HCT116 (cell line): ENCODE measurements around the gene PLXDC1. TPM values are rescaled to one million over a fixed set of nuclear protein-coding genes. Genes with fewer than 3 reads are reported as not detected.

Experiments used
- ATAC-seq: fragments of 200-7000 bp; cut with Tn5 transposase; 2 replicates; pipeline ENCODE4 v1.9.1; 2020; ENCODE audit warnings: mild to moderate bottlenecking, moderate library complexity
- BruUV-seq: library from RNA; stranded (reverse); fragments of 400-500 nt; replicated peaks from 2 replicates; lab custom pipeline; 2021; lab: Mats Ljungman, UMichigan
- CTCF ChIA-PET: fragments of 300-600 bp; sonication (Branson Sonifier 250); formaldehyde crosslinking; loops from one replicate; lab custom pipeline; 2021; ENCODE audit warnings: antibody characterized with exemption; lab: Charles Lee
- POLR2A ChIA-PET: fragments of 300-600, 350-600 bp; sonication (Branson Sonifier 250); formaldehyde crosslinking; loops from one replicate; lab custom pipeline; 2021; ENCODE audit warnings: antibody characterized with exemption; lab: Charles Lee
- RAD21 ChIA-PET, 2 experiments: fragments of 300-600 bp; sonication (Branson Sonifier 250); formaldehyde crosslinking; loops; one replicate each; lab custom pipeline; 2023; ENCODE audit warnings: low total read pairs in 2 of 2; ENCODE audit not compliant: uncharacterized antibody in 2 of 2, unreplicated experiment in 2 of 2, low non-redundant PET in 1 of 2; lab: Charles Lee
- DNase-seq: peaks from one replicate; pipeline ENCODE4 v3.0.0-alpha.2; 2010; ENCODE audit warnings: low read depth, low spot score
- H2AFZ ChIP-seq: fragments of 200-600 bp; shearing (Covaris generic), sonication (generic); 2 replicates; pipeline ENCODE4 v1.6.1; 2017; ENCODE audit warnings: low read depth, mixed run types, mixed read lengths, antibody characterized with exemption, low read length; ENCODE audit not compliant: poor library complexity, severe bottlenecking
- H3K27ac ChIP-seq: 2 replicates; pipeline ENCODE4 v1.5.1; 2012; ENCODE audit warnings: low read depth, low read length
- H3K27me3 ChIP-seq: fragments of 200-600 bp; sonication (generic); 2 replicates; pipeline ENCODE4 v1.6.1; 2016; ENCODE audit warnings: mixed run types, low read length, mixed read lengths; ENCODE audit not compliant: insufficient read depth
- H3K36me3 ChIP-seq, 2 experiments: fragments of 200-500 bp in 1 of 2; fragments of 200-600 bp in 1 of 2; sonication (Bioruptor generic) in 1 of 2; sonication (generic) in 1 of 2; 2 replicates each; pipeline versions ENCODE4 v1.5.1 to v1.6.1; 2014 to 2016; ENCODE audit warnings: low read length in 2 of 2, inconsistent platforms in 1 of 2, mixed read lengths in 1 of 2, mixed run types in 1 of 2; ENCODE audit not compliant: insufficient read depth in 2 of 2, control insufficient read depth in 1 of 2
- H3K4me1 ChIP-seq, 2 experiments: fragments of 200-600 bp in 1 of 2; sonication (generic) in 1 of 2; 2 replicates each; pipeline versions ENCODE4 v1.5.1 to v1.6.1; 2012 to 2017; ENCODE audit warnings: low read length in 2 of 2, inconsistent platforms in 1 of 2, mild to moderate bottlenecking in 1 of 2, mixed read lengths in 1 of 2, mixed run types in 1 of 2, moderate library complexity in 1 of 2; ENCODE audit not compliant: insufficient read depth in 2 of 2, control insufficient read depth in 1 of 2
- H3K4me2 ChIP-seq: fragments of 200-600 bp; sonication (generic); 2 replicates; pipeline ENCODE4 v1.6.1; 2017; ENCODE audit warnings: mixed run types, low read length, mixed read lengths
- H3K4me3 ChIP-seq, 2 experiments: fragments of 200-600 bp in 1 of 2; sonication (generic) in 1 of 2; replicated peaks in 1 of 2; 2 replicates each; pipeline ENCODE4 v1.5.1; 2011 to 2016; ENCODE audit warnings: low read length in 2 of 2, control low read depth in 1 of 2, low read depth in 1 of 2, mild to moderate bottlenecking in 1 of 2, mixed read lengths in 1 of 2, mixed run types in 1 of 2
- H3K79me2 ChIP-seq: fragments of 200-600 bp; sonication (generic); 2 replicates; pipeline ENCODE4 v1.6.1; 2017; ENCODE audit warnings: mild to moderate bottlenecking, mixed run types, low read length, moderate library complexity, mixed read lengths; ENCODE audit not compliant: insufficient read depth
- H3K9ac ChIP-seq: fragments of 200-600 bp; sonication (generic); 2 replicates; pipeline ENCODE4 v1.6.1; 2016; ENCODE audit warnings: low read length, mixed read lengths
- H3K9me2 ChIP-seq: fragments of 200-600 bp; sonication (generic), shearing (Covaris generic); 2 replicates; pipeline ENCODE4 v1.6.1; 2017; ENCODE audit warnings: mixed run types, mild to moderate bottlenecking, moderate library complexity; ENCODE audit not compliant: insufficient read depth
- H3K9me3 ChIP-seq, 2 experiments: fragments of 200-500 bp in 1 of 2; fragments of 200-600 bp in 1 of 2; sonication (Bioruptor generic) in 1 of 2; sonication (generic) in 1 of 2; 2 replicates each; pipeline ENCODE4 v1.6.1; 2014 to 2017; ENCODE audit warnings: low read length in 2 of 2, mixed read lengths in 2 of 2, inconsistent platforms in 1 of 2, low read depth in 1 of 2, mild to moderate bottlenecking in 1 of 2, mixed run types in 1 of 2, moderate library complexity in 1 of 2; ENCODE audit not compliant: control insufficient read depth in 1 of 2, insufficient read depth in 1 of 2
- H4K20me1 ChIP-seq: fragments of 200-600 bp; sonication (generic), shearing (Covaris generic); 2 replicates; pipeline ENCODE4 v1.6.1; 2017; ENCODE audit warnings: mixed run types, mild to moderate bottlenecking, moderate library complexity; ENCODE audit not compliant: insufficient read depth
- CEBPB ChIP-seq: IDR thresholded peaks from 2 replicates; pipeline ENCODE4 v1.6.1; 2012; ENCODE audit warnings: low read depth
- EGR1 ChIP-seq: IDR thresholded peaks from 2 replicates; pipeline ENCODE4 v1.6.1; 2012; ENCODE audit warnings: low read depth
- EZH2phosphoT487 ChIP-seq: fragments of 200-600 bp; IDR thresholded peaks from 2 replicates; pipeline ENCODE4 v1.6.1; 2018; ENCODE audit warnings: antibody characterized with exemption, borderline replicate concordance
- FOSL1 ChIP-seq: IDR thresholded peaks from 2 replicates; pipeline ENCODE4 v1.6.1; 2012; ENCODE audit warnings: low read depth
- JUND ChIP-seq: IDR thresholded peaks from 2 replicates; pipeline ENCODE4 v1.6.1; 2012
- POLR2A ChIP-seq: IDR thresholded peaks from 2 replicates; pipeline ENCODE4 v1.7.0; 2011; ENCODE audit warnings: borderline replicate concordance; ENCODE audit not compliant: insufficient read depth, insufficient read length; ENCODE audit errors: extremely low read depth
- POLR2AphosphoS5 ChIP-seq: IDR thresholded peaks from 2 replicates; pipeline ENCODE4 v1.6.1; 2011; ENCODE audit warnings: mild to moderate bottlenecking, low read depth, low read length, moderate library complexity
- SRF ChIP-seq: IDR thresholded peaks from 2 replicates; pipeline ENCODE4 v1.6.1; 2012; ENCODE audit warnings: low read depth
- YY1 ChIP-seq: IDR thresholded peaks from 2 replicates; pipeline ENCODE4 v1.6.1; 2011; ENCODE audit warnings: low read length, low read depth, moderate library complexity, mild to moderate bottlenecking; ENCODE audit not compliant: insufficient replicate concordance; ENCODE audit errors: extremely low read depth
- ZBTB33 ChIP-seq: IDR thresholded peaks from 2 replicates; pipeline ENCODE4 v1.6.1; 2011; ENCODE audit warnings: mild to moderate bottlenecking, low read length, moderate library complexity; ENCODE audit not compliant: insufficient replicate concordance; ENCODE audit errors: extremely low read depth
- ZNF274 ChIP-seq: fragments of 200-500 bp; sonication (Bioruptor generic); IDR thresholded peaks from 2 replicates; pipeline ENCODE4 v1.6.1; 2014; ENCODE audit warnings: mild to moderate bottlenecking, low read depth, low read length, inconsistent platforms
- intact Hi-C: fragments of 100-400 bp; cut with micrococcal nuclease; formaldehyde crosslinking; loops from 2 replicates; pipeline ENCODE4 v1.10.0; 2022
- total RNA-seq: library from RNA; stranded (reverse); gene quantifications from one replicate; pipeline ENCODE4 v1.2.1, GENCODE V29; 2021; ENCODE audit not compliant: unreplicated experiment
- TF ChIP-seq, protein P1 (sequence below): IDR thresholded peaks from 2 replicates; pipeline ENCODE4 v1.6.1; 2012

PLXDC1 gene
- total RNA-seq, 1 experiment from 2014 or later: 1.8 TPM

DNA sequence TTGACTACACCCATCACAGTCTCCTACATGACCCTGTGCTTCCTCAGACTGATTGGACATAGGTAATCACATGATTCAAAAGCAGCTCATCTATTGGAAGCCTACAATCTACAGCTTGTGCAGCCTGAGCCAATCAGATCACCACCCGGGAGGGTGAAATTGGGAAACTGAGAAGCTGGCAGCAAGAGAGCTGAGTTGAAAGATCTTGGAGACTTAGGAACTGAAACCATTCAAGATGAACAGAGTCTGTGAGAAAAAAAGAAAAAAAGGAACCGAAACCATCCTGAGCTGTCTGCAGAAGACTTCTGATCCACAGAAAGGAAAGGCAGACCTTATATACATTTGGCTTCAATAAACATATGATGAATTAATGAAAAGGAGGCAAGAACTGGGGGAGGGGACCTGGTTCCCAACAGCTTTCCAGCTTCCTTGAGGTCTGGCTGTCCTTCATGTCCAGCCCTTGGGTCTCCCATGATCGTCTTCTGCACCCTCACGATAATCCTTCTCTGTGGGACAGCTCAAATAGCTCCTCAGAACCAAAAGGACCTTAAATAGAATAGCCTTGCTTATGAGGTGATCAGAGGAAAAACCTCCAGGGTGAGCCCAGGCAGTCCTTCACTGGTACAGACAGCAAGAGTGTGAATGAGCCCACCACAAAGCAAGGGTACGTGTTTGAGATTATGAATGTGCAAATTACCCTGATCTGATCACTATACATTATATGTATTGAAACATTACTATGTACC is 32.6 kb downstream of the PLXDC1 start:
- ChIA-PET CTCF (no interaction called here), POLR2A (interaction anchor here (0.5 kb wide), 1 partner anchor 117 kb away, joined by 3 read pairs; no protein-coding TSS in a partner anchor), RAD21 (no interaction called here)
- Histone ChIP-seq H3K9ac (no peak overlapping the region), H3K79me2 (no peaks in the 10 kb centered on the region), H3K4me2 (no peak overlapping the region), H3K36me3 (no peaks in the 10 kb centered on the region), H3K27me3 (no peaks in the 10 kb centered on the region), H2AFZ (no peak overlapping the region), H3K27ac (no peak overlapping the region)
- TF ChIP-seq ZNF274 (no peak), EGR1 (no peak)
- TF ChIP-seq, all 23 proteins: peak for 0
- Histone ChIP-seq H4K20me1 (no peaks in the 10 kb centered on the region), H3K4me3 (no peak overlapping the region), H3K9me3 (no peaks in the 10 kb centered on the region), H3K4me1 (no peaks in the 10 kb centered on the region), H3K9me2 (no peaks in the 10 kb centered on the region)
- DNase-seq (no peak), ATAC-seq (no peak)
- no TSS peak for BruUV-seq
- intact Hi-C loops: no loop called here

- H3K79me2 ChIP-seq: no peaks in the 10 kb centered on the region
- no peaks in the 10 kb centered on the region for H3K36me3 ChIP-seq
- DNase-seq (no peak), ATAC-seq (no peak)
- no peak overlapping the region for H3K4me3 ChIP-seq
- ChIA-PET RAD21 (no interaction called here), POLR2A (no interaction called here), CTCF (no interaction called here)
- H2AFZ ChIP-seq: no peak overlapping the region
- intact Hi-C loops: no loop called here
- H3K9ac ChIP-seq: no peak overlapping the region
- no peaks in the 10 kb centered on the region for H4K20me1 ChIP-seq
- H3K27ac ChIP-seq: no peak overlapping the region
- no peaks in the 10 kb centered on the region for H3K4me1 ChIP-seq
- BruUV-seq: no TSS peak
- no peaks in the 10 kb centered on the region for H3K27me3 ChIP-seq
- no peak for TF ChIP-seq EZH2phosphoT487
- TF ChIP-seq FOSL1: no peak
- no peak for TF ChIP-seq POLR2AphosphoS5
- TF ChIP-seq POLR2A: no peak
- TF ChIP-seq CEBPB: no peak
- no peak for TF ChIP-seq ZNF274
- TF ChIP-seq, protein P1, sequence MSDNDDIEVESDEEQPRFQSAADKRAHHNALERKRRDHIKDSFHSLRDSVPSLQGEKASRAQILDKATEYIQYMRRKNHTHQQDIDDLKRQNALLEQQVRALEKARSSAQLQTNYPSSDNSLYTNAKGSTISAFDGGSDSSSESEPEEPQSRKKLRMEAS: no peak
- no peak for TF ChIP-seq ZBTB33
- TF ChIP-seq JUND: no peak
- no peak for TF ChIP-seq SRF
- TF ChIP-seq YY1: no peak
- no peaks in the 10 kb centered on the region for H3K9me2 ChIP-seq
- no peak overlapping the region for H3K4me2 ChIP-seq
- no peaks in the 10 kb centered on the region for H3K9me3 ChIP-seq
Observed at GRCh38 chr17:39116224-39116623, 35.2 kb downstream of the PLXDC1 start.
